ENCODE results near the gene NUP98.

NUP98 gene

GRCh38 chr11:3669128-3669527, 128.2 kb downstream of the NUP98 start:
- Histone ChIP-seq H3K4me1 (ENCODE audit: control insufficient read depth, insufficient read depth, low read length) (no peaks in the 10 kb centered on the region), H3K9me3 (ENCODE audit: control insufficient read depth, insufficient read depth, low read depth, low read length) (no peaks in the 10 kb centered on the region), H3K36me3 (ENCODE audit: control insufficient read depth in 2 of 2, insufficient read depth in 1 of 2, low read length in 2 of 2) (peaks cover 7 to 93% of the 10 kb centered on the region in 2 experiments; a peak in 2 of 3 replicates), H3K4me3 (ENCODE audit: low read depth, low read length) (no peak overlapping the region), H3K27ac (ENCODE audit: extremely low read depth, low read depth, low read length) (no peak overlapping the region)
- TF ChIP-seq ZSCAN16 (tag by site-specific recombination; IDR thresholded peaks at IDR 0.05) (no peak), OSR2 (tag by site-specific recombination; IDR thresholded peaks at IDR 0.05) (no peak), ZNF621 (tag by site-specific recombination; IDR thresholded peaks at IDR 0.05) (no peak), ZSCAN4 (tag by site-specific recombination; IDR thresholded peaks at IDR 0.05) (no peak), ZNF48 (tag by site-specific recombination; IDR thresholded peaks at IDR 0.05) (no peak), ZNF266 (tag by site-specific recombination; IDR thresholded peaks at IDR 0.05; ENCODE audit: low read depth) (no peak), PATZ1 (tag by site-specific recombination; IDR thresholded peaks at IDR 0.05) (no peak), ZNF155 (tag by site-specific recombination; IDR thresholded peaks at IDR 0.05) (no peak), KLF1 (tag by site-specific recombination; IDR thresholded peaks at IDR 0.05) (no peak), ZNF2 (tag by site-specific recombination; IDR thresholded peaks at IDR 0.05) (no peak), ZNF302 (tag by site-specific recombination; IDR thresholded peaks at IDR 0.05; ENCODE audit: low read depth) (no peak)
- POLR2A ChIA-PET, result no interaction called here
- CTCF ChIA-PET, result no interaction called here

GRCh38 chr11:3667149-3668035, 130.0 kb downstream of the NUP98 start:
- Histone ChIP-seq H3K4me1 (ENCODE audit: control insufficient read depth, insufficient read depth, low read length) (no peaks in the 10 kb centered on the region), H3K36me3 (ENCODE audit: control insufficient read depth in 2 of 2, insufficient read depth in 1 of 2, low read length in 2 of 2) (peaks cover 0 to 78% of the 10 kb centered on the region in 2 experiments; a peak in 1 of 3 replicates), H3K9me3 (ENCODE audit: control insufficient read depth, insufficient read depth, low read depth, low read length) (no peaks in the 10 kb centered on the region), H3K27ac (ENCODE audit: extremely low read depth, low read depth, low read length) (no peak overlapping the region), H3K4me3 (ENCODE audit: low read depth, low read length) (no peak overlapping the region)
- POLR2A ChIA-PET, result no interaction called here
- CTCF ChIA-PET, result no interaction called here
- no peak for TF ChIP-seq CTCF (tag by site-specific recombination; IDR thresholded peaks at IDR 0.05)
- TF ChIP-seq ZNF132 (tag by site-specific recombination; IDR thresholded peaks at IDR 0.05; ENCODE audit: borderline replicate concordance), result no peak
- TF ChIP-seq ZNF664 (tag by site-specific recombination; IDR thresholded peaks at IDR 0.05), result no peak
- TF ChIP-seq GLI2 (tag by site-specific recombination; IDR thresholded peaks at IDR 0.05; ENCODE audit: borderline replicate concordance, low read depth), result no peak
- no peak for TF ChIP-seq AEBP2 (tag by site-specific recombination; IDR thresholded peaks at IDR 0.05; ENCODE audit: borderline replicate concordance)
- no peak for TF ChIP-seq ZNF292 (tag by site-specific recombination; IDR thresholded peaks at IDR 0.05; ENCODE audit: borderline replicate concordance, low read depth)
- TF ChIP-seq ZNF37A (tag by site-specific recombination; IDR thresholded peaks at IDR 0.05), result no peak
- no peak for TF ChIP-seq ZSCAN23 (tag by site-specific recombination; IDR thresholded peaks at IDR 0.05)
- no peak for TF ChIP-seq HOXC10 (CRISPR knock-in tag; IDR thresholded peaks at IDR 0.05)
- no peak for TF ChIP-seq SALL2 (tag by site-specific recombination; IDR thresholded peaks at IDR 0.05; ENCODE audit: borderline replicate concordance)
- no peak for TF ChIP-seq ZNF791 (tag by site-specific recombination; IDR thresholded peaks at IDR 0.05)

All from HEK293 (cell line).